Central memory CD4-positive, alpha-beta T cell (primary cell): Measurements from ENCODE around the gene CALML5.

Experiments used
- DNase-seq: peaks from one replicate; pipeline ENCODE4 v3.0.0; 2022

Gene CALML5

GRCh38 chr10:5460468-5461202 lies 38.7 kb downstream of the CALML5 start:
- no peak for DNase-seq

GRCh38 chr10:5458949-5459747 lies 40.2 kb downstream of the CALML5 start:
- no peak for DNase-seq

- DNase-seq, result no peak
Observed at GRCh38 chr10:5458425-5458824, 40.9 kb downstream of the CALML5 start.

GRCh38 chr10:5457741-5458140 lies 41.6 kb downstream of the CALML5 start:
- peak; percentile 15 for DNase-seq

GRCh38 chr10:5456563-5456962 lies 42.8 kb downstream of the CALML5 start:
- no peak for DNase-seq

GRCh38 chr10:5453749-5454489 lies 45.5 kb downstream of the CALML5 start:
- no peak for DNase-seq

GRCh38 chr10:5450605-5451384 lies 48.6 kb downstream of the CALML5 start:
- no peak for DNase-seq

GRCh38 chr10:5449823-5450222 lies 49.5 kb downstream of the CALML5 start:
- DNase-seq, result no peak

- no peak for DNase-seq
Observed at GRCh38 chr10:5449227-5449626, 50.1 kb downstream of the CALML5 start.
